HG03432 (cell line): ENCODE measurements around the gene CTTN.
"Not testable (repeated sequence)": the region's sequence is repeated elsewhere in the genome, so short reads cannot be mapped to it uniquely, and the experiment has no call there.

Source experiments
- ATAC-seq: cut with Tn5 transposase; IDR thresholded peaks from one replicate; pipeline ENCODE4 v1.9.1; 2021; ENCODE audit warnings: mild to moderate bottlenecking, moderate library complexity; ENCODE audit not compliant: unreplicated experiment

The CTTN gene

GRCh38 chr11:70381350-70381749 is 17.0 kb upstream of the CTTN start:
- no peak for ATAC-seq

DNA sequence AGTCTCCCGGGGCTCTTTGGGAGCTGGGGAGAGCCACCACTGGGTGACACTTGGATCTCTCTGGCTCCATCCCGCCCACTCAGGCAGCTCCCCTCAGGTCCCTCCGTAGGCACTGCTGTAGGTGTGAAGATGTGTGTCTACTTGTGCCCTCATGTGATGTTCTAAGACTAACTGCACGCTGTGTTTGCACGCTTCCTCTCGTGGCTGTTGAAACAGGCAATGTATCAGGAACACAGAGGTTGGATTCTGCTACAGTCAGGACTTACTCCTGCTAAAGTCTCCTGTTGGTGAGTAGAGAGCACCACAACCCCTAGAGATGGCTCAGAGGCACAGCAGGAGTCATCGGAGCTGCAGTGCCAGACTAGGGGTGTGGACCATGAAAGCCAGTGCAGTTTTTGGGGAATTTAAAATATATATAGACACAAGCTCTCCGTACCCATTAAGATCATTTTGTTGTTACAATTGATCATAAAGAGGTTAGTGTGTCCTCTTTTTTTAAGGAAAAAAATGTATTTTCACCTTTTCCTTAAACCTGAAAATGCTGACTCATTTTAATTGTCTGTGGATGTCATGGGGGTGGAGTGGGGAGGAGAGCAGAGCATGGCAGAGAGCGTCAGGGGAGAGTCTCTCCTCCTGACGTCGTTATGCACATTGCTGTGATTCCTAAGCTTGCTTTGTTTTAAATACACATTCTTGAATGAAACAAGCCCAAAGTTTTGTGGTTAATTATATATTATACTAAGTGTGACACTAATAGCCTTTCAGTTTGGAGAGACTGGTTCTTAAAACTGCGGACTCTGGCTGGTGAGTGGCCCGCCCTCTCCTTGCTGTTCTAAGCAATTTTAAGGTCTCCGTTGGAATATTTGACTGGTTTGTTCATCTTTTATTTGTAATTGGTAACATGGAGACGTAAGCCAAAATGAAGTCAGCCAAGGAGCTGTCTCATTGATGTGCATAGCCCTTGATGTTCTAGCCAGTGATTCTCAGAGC is 16.2 kb upstream of the CTTN start:
- no peak for ATAC-seq

- no peak for ATAC-seq
These were observed 14.4 kb upstream of the CTTN start for GRCh38 chr11:70383664-70384565.

GRCh38 chr11:70384566-70385152 is 13.7 kb upstream of the CTTN start:
- no peak for ATAC-seq

DNA sequence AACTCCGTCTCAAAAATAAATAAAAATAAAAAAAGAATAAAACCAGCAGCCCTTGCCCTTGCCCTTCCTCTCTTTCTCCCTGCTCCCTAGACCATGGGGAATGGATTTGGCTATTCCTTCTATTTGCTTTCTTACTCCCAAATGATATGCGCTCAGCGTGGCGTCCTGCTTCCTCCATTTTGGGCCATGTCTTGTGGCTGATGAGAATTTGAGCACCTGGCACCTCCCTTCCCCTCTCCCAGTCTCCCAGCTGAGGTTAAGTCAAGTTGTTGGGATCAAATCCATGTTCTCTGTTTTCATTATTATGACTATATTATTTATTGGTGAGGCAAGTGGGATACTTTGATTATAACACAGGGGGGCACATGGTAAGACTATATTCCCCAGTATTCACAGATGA is 10.8 kb upstream of the CTTN start:
- no peak for ATAC-seq

DNA sequence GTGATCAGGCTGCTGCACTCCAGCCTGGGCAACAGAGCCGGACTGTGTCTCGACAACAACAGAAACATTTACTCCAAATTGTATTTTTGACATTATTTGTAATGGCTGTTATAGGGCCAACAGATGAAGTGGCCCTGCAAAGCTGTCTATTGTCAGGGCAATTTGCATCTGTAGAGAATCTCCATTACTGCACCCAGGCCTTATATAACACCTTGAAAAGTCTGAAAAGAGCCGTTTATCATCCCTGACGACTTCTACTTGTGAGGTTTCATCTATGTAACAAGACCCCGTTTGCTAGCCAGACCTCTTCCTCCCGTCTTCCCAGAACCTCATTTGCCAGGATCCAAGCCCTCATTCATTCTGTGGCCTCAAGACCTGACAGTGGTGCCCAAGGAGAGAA is 9.1 kb upstream of the CTTN start:
- ATAC-seq: no peak

GRCh38 chr11:70390882-70391281 is 7.4 kb upstream of the CTTN start:
- not testable (repeated sequence) for ATAC-seq

DNA sequence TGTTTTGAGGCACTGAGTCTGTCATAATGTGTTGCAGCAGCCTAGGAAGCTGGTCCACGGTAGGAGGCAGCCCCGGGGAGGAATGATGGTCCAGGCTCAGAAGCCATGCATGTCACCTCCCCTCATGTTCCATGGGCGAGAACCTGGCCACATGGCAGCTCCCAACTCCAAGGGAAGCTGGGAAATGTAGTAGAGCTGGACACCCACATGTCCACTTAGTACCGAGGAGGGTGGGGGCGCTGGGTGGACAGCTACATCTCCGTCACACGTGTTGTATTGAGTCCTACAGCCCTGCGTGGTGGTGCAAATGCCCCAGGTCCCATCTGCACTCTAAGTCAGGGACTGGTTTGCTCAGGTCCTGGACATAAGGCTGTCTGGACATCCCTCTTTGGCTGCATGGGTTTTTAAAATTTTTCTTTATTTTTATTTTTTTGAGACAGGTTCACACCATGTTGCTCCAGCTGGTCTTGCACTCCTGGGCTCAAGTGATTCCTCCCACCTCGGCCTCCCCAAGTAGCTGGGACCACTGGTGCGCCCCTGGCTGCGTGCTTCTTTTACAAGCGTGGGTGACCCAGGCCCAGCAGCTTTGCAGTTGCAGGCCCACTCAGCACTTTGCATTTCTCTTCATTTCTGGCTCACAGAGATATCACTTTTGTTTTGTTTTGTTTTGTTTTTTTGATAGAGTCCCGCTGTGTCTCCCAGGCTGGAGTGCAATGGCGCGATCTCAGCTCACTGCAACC is 3.9 kb upstream of the CTTN start:
- ATAC-seq: no peak

GRCh38 chr11:70397336-70397982 is 870 bp upstream of the CTTN start:
- ATAC-seq: peak; percentile 14

GRCh38 chr11:70398834-70399680 is 728 bp downstream of the CTTN start:
- ATAC-seq: no peak

GRCh38 chr11:70399681-70400112 is 1.4 kb downstream of the CTTN start:
- ATAC-seq: no peak

- ATAC-seq: no peak
These were observed 2.3 kb downstream of the CTTN start for GRCh38 chr11:70400643-70401042.

- no peak for ATAC-seq
These were observed 3.7 kb downstream of the CTTN start for GRCh38 chr11:70402016-70402415.

DNA sequence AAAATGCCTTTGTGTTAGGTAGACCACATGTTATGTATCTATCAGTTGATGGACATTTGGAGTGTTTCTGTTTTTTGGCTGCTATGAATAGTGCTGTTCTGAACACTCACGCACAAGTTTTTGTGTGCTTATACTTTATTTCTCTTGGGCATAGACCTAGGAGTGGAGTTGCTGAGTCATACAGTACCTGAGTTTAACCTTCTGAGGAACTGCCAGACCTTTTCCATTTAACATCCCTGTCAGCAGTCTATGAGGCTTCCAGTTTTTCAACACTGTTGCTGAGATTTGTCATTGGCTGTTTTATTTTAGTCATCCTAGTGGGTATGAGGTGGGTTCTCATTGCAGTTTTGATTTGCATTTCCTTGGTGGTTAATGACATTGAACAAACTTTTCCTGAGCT is 4.4 kb downstream of the CTTN start:
- ATAC-seq: no peak

- ATAC-seq: no peak
These were observed 5.9 kb downstream of the CTTN start for GRCh38 chr11:70404244-70404643.

DNA sequence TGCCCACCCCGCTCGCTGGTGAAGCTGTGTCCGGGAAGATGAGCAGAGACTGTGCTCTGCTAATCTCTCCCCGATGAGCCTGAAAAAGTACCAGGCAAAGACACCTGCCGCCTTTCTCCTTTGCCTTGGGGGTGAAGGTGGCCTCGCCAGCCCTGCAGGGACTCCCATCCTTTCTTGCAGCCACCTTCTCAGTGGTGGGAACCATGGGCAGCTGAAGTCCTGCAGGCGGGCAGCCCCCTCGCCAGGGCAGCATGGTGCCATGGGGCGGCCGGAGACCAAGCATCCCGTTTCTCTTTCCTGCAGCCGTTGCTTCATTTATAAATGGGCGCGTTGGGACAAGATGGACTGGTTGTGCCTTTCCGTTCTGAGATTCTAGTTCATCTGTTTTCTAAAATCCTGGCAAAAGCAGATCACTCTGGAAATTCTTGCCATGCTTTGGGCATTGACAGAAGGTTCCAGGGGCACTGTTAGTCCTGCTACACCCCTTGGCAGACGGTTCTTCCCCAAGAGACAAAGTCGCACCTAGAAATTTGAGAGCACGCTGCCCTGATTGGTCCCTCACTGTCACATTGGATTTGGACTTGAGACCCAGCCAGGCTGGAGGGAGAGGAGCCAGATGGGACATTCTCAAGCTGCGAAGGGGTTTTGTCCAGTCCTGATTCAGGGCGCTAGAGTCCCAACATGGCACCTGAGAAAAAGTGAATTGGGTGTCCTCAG is 7.5 kb downstream of the CTTN start:
- ATAC-seq: no peak

- ATAC-seq: no peak
These were observed 8.8 kb downstream of the CTTN start for GRCh38 chr11:70407121-70407520.

- ATAC-seq: no peak
These were observed 9.5 kb downstream of the CTTN start for GRCh38 chr11:70407814-70408213.
